Measurements from ENCODE around the gene PCDHGA1.

The PCDHGA1 gene

GRCh38 chr5:141517312-141517711, 187.0 kb downstream of the PCDHGA1 start:
- H3K27ac ChIP-seq, result no peak overlapping the region
- TF ChIP-seq ZFX (IDR thresholded peaks at IDR 0.05; ENCODE audit: borderline replicate concordance), result no peak
- no peak for TF ChIP-seq CTCF (IDR thresholded peaks at IDR 0.05)

- no peak overlapping the region for H3K27ac ChIP-seq
- TF ChIP-seq ZFX (IDR thresholded peaks at IDR 0.05; ENCODE audit: borderline replicate concordance) (no peak), CTCF (IDR thresholded peaks at IDR 0.05) (no peak)
Observed at GRCh38 chr5:141517880-141518617, 187.7 kb downstream of the PCDHGA1 start.

- no peak overlapping the region for H3K27ac ChIP-seq
- no peak for TF ChIP-seq ZFX (IDR thresholded peaks at IDR 0.05; ENCODE audit: borderline replicate concordance)
Observed at GRCh38 chr5:141518618-141519015, 188.3 kb downstream of the PCDHGA1 start.

- H3K27ac ChIP-seq, result no peak overlapping the region
- TF ChIP-seq ZFX (IDR thresholded peaks at IDR 0.05; ENCODE audit: borderline replicate concordance) (no peak), CTCF (IDR thresholded peaks at IDR 0.05) (no peak)
Observed at GRCh38 chr5:141519605-141520565, 189.6 kb downstream of the PCDHGA1 start.

- peak overlapping the region; percentile 23; the same call in 1 of the 2 replicates for H3K27ac ChIP-seq
Observed at GRCh38 chr5:141521244-141521781, 191.0 kb downstream of the PCDHGA1 start.

GRCh38 chr5:141522301-141522700, 192.0 kb downstream of the PCDHGA1 start:
- H3K27ac ChIP-seq, result no peak overlapping the region
- TF ChIP-seq CTCF (IDR thresholded peaks at IDR 0.05), result no peak
- no peak for TF ChIP-seq ZFX (IDR thresholded peaks at IDR 0.05; ENCODE audit: borderline replicate concordance)

More at GRCh38 chr5:141521244-141521781, 191.0 kb downstream of the PCDHGA1 start:
- TF ChIP-seq CTCF (IDR thresholded peaks at IDR 0.05), result no peak
- no peak for TF ChIP-seq ZFX (IDR thresholded peaks at IDR 0.05; ENCODE audit: borderline replicate concordance)

- TF ChIP-seq CTCF (IDR thresholded peaks at IDR 0.05) (no peak), ZFX (IDR thresholded peaks at IDR 0.05; ENCODE audit: borderline replicate concordance) (no peak)
- no peak overlapping the region for H3K27ac ChIP-seq
Observed at GRCh38 chr5:141523991-141524390, 193.7 kb downstream of the PCDHGA1 start.

Data from 22Rv1 (cell line).